IPS-18c (cell line): ENCODE data around the gene TMBIM6.

ENCODE experiments used
- H3K4me3 ChIP-seq: 2 replicates; pipeline ENCODE4 v1.7.0; 2013; ENCODE audit warnings: low read depth, mild to moderate bottlenecking, low read length, moderate library complexity; ENCODE audit not compliant: insufficient read depth
- H3K9me3 ChIP-seq: one replicate; pipeline ENCODE4 v1.6.1; 2013; ENCODE audit warnings: mild to moderate bottlenecking, low read length, moderate library complexity; ENCODE audit not compliant: control insufficient read depth, insufficient read depth

Gene TMBIM6

DNA sequence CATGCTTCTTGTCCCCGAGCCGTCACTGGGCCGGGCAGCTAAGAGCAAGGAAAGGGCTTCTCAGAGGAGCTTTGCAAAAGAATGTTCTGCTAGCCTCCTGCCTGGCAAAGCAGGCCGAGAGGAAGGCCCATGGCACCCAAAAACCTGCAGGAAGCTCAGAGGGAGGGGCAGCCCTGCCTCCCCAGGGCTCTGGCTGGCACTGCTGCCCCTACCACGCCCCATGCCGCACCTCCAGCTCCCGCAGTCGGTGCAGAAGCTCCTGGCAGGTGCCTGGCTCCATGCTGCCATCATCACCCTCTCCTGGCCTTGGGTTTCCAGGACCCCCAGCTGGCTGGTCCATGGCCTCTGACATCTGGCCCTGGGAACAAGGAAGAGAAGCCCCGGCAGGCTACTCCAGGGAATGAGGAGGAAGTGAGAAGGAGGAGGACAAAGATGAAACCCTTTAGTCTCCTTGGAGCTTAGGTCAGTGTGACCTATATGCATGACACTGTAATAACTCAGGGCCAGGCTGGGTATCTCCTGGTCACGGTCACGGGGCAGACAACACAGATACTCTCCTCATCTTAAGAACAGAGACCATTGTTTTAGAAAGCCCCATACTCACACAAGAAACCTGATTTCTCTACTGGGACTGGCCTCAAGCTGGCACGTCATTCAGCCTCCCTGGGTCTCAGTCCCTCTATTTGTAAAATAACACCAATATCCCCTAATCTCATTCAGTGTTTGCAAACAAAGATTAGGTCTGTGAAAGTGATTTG lies 62.5 kb downstream of the TMBIM6 start:
- no peaks in the 10 kb centered on the region for H3K9me3 ChIP-seq
- no peak overlapping the region for H3K4me3 ChIP-seq

DNA sequence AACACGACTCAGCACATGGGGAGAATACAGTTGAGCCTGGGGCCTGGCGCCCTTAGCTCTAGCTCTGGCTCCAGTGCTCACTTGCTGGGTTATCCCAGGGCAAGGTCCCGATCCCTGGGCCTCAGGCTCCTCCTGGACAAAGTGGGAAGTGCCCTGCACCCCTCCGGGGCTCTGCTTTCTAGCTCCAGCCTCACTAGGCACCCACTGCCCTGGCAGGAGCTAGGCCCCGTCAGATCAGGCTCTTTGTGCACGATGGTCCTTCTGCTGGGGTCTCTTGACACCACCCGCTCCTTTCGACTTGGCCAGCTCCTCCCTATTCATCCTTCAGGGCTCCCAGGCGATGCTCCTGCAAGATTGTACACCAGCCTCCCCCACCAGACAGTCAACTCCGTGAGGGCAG lies 63.5 kb downstream of the TMBIM6 start:
- no peaks in the 10 kb centered on the region for H3K9me3 ChIP-seq
- no peak overlapping the region for H3K4me3 ChIP-seq

DNA sequence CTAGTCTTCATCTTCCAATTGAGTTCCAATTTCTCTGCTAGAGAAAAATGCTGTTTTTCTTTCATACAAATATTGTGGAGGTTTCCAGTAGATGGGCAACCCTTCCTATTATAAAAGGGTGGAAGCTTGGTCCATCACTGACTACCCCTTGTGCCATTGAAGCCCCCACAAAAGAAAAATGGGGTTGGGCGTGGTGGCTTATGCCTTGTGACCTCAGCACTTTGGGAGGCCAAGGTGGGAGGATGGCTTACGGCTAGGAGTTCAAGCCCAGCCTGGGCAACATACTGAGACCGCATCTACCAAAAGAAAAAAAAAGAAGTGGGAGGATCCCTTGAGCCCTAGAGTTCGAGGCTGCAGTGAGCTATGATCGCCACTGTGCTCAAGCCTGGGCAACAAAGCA lies 64.1 kb downstream of the TMBIM6 start:
- no peak overlapping the region for H3K4me3 ChIP-seq
- no peaks in the 10 kb centered on the region for H3K9me3 ChIP-seq

GRCh38 chr12:49806321-49806813 lies 65.0 kb downstream of the TMBIM6 start:
- H3K9me3 ChIP-seq, result no peaks in the 10 kb centered on the region
- no peak overlapping the region for H3K4me3 ChIP-seq

GRCh38 chr12:49806877-49807276 lies 65.5 kb downstream of the TMBIM6 start:
- no peak overlapping the region for H3K4me3 ChIP-seq
- H3K9me3 ChIP-seq, result no peaks in the 10 kb centered on the region

DNA sequence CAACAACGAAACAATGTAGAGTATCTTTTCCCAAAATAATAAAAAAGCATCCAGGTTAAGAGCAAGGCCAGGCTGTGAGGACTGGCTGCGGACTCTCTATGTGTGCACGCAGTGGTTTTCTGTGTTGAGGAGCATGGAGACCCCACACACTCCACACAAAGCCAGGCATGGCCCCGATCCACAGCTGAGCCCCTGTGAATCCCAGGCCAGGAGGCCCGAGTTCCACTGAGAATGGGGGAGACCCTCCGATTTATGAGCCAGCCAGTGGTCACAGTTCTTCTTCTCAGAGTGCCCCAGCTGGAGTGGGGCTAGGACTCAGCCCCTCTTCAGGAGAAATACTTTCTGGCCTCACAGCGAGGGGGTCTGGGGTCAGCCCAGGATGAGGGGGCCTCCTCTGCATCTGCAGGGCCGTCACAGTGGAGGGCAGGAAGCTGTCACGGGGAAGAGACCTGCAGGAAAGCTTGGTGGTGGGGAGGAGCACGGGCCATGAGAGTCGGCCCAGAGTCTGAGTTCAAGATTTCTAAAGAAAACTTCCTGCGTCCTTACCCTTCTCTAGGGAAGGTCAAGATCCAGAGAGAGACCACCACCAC lies 66.7 kb downstream of the TMBIM6 start:
- no peak overlapping the region; the same call in 1 of the 2 replicates for H3K4me3 ChIP-seq
- no peaks in the 10 kb centered on the region for H3K9me3 ChIP-seq

GRCh38 chr12:49808686-49809380 lies 67.5 kb downstream of the TMBIM6 start:
- H3K4me3 ChIP-seq, result no peak overlapping the region; the same call in 1 of the 2 replicates
- H3K9me3 ChIP-seq, result no peaks in the 10 kb centered on the region

- Histone ChIP-seq H3K9me3 (no peaks in the 10 kb centered on the region), H3K4me3 (no peak overlapping the region)
Observed at GRCh38 chr12:49809381-49809905, 68.1 kb downstream of the TMBIM6 start.

GRCh38 chr12:49809906-49810389 lies 68.6 kb downstream of the TMBIM6 start:
- Histone ChIP-seq H3K9me3 (no peaks in the 10 kb centered on the region), H3K4me3 (no peak overlapping the region)

GRCh38 chr12:49811136-49811535 lies 69.8 kb downstream of the TMBIM6 start:
- H3K4me3 ChIP-seq, result no peak overlapping the region

GRCh38 chr12:49811961-49812401 lies 70.6 kb downstream of the TMBIM6 start:
- no peaks in the 10 kb centered on the region for H3K9me3 ChIP-seq
- no peak overlapping the region for H3K4me3 ChIP-seq

More at GRCh38 chr12:49811136-49811535, 69.8 kb downstream of the TMBIM6 start:
- H3K9me3 ChIP-seq, result no peaks in the 10 kb centered on the region

GRCh38 chr12:49813131-49813530 lies 71.8 kb downstream of the TMBIM6 start:
- H3K4me3 ChIP-seq, result no peak overlapping the region
- H3K9me3 ChIP-seq, result no peaks in the 10 kb centered on the region
